Measurements from ENCODE around the gene PPFIA1. TPM values are rescaled to one million over a fixed set of nuclear protein-coding genes. Genes with fewer than 3 reads are reported as not detected.

PPFIA1 gene
- total and polyA plus RNA-seq, 10 of the 15 experiments (the other 5 are each of a cell fraction or from before 2014, with no cell fraction given) = 5.2 to 26.2 (median 15.8) TPM

GRCh38 chr11:70383664-70384565, 113.4 kb downstream of the PPFIA1 start:
- in situ Hi-C loops (cut with MboI) = no loop called here
- Histone ChIP-seq H3K27me3 (replicated peaks in 1 of 2; ENCODE audit: control insufficient read depth in 2 of 2, insufficient read depth in 2 of 2, low read length in 1 of 2) (no peaks in the 10 kb centered on the region), H3K9me3 (replicated peaks; ENCODE audit: control insufficient read depth, insufficient read depth, low read length) (no peaks in the 10 kb centered on the region), H3K27ac (ENCODE audit: control insufficient read depth, insufficient read depth) (no peak overlapping the region), H3K4me3 (no peak overlapping the region), H3K4me1 (ENCODE audit: control insufficient read depth, insufficient read depth, low read length) (no peaks in the 10 kb centered on the region), H3K79me2 (ENCODE audit: control insufficient read depth, insufficient read depth, low read length) (no peaks in the 10 kb centered on the region), H3K4me2 (ENCODE audit: control insufficient read depth, insufficient read depth) (no peak overlapping the region), H2AFZ (ENCODE audit: control insufficient read depth, low read depth, low read length) (no peak overlapping the region), H3K9ac (ENCODE audit: control insufficient read depth, insufficient read depth, low read length) (no peak overlapping the region), H3K36me3 (ENCODE audit: control insufficient read depth in 2 of 2, insufficient read depth in 2 of 2, low read length in 1 of 2) (peaks cover 9 to 12% of the 10 kb centered on the region in 2 experiments), H4K20me1 (ENCODE audit: control insufficient read depth, insufficient read depth) (no peaks in the 10 kb centered on the region)
- ChIA-PET CTCF (no interaction called here), SMC1A (ENCODE audit: uncharacterized antibody, unreplicated experiment) (interaction anchor here (0.8 kb wide), 1 partner anchor 931 kb away, joined by 3 read pairs; no protein-coding TSS in a partner anchor), RAD21 (ENCODE audit: unreplicated experiment) (no interaction called here), POLR2A (interaction anchor here (0.6 kb wide), 1 partner anchor 9 kb away, joined by 6 read pairs; no protein-coding TSS in a partner anchor)
- no peak for DNase-seq (ENCODE audit: low read depth, low spot score)
- WGBS (ENCODE audit: insufficient coverage, insufficient replicate concordance, low lambda C conversion rate, missing lambda C conversion rate) = 91% methylated on average over 11 of the region's 11 CpGs
- no peak for ATAC-seq
- TSS peak; percentile 40 for BruUV-seq (replicated peaks)
- no peak for TF ChIP-seq SIX5 (IDR thresholded peaks at IDR 0.05; ENCODE audit: low read depth, low read length, severe bottlenecking)
- no peak for TF ChIP-seq TAF1 (IDR thresholded peaks at IDR 0.05; ENCODE audit: borderline replicate concordance, low read depth, low read length)
- no peak for FAIRE-seq
- intact Hi-C loops (cut with micrococcal nuclease; ENCODE audit: unreplicated experiment) = no loop called here

DNA sequence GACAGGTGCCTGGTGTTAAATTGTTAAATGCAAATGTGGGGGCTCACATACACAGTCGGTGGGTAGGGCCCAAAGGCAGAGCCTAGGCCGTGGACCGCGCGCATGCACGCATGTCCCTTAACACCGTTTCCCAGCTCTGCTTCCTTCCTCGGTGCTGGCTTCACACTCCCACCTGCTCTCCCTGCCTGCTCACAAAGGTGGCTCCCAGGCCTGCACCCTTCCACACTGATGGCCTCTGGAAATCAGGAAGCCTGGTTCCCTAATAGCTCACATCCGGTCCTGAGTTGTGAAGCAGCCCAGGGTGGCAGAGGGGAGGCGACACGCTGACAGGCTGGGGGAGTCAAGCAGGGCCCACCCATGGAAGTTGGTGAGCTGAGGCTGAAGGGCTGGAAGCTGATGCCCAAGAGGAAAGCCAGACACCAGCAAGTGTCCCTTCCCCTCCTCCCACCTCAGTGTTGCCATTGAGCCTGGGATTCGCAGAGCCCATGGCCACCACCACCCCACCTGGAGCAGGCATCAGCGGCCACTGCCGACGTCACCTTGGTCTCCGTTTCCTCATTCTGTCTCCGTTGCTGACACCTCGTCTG, 114.2 kb downstream of the PPFIA1 start:
- peaks cover 8 to 9% of the 10 kb centered on the region in 2 experiments for H3K36me3 ChIP-seq (ENCODE audit: control insufficient read depth in 2 of 2, insufficient read depth in 2 of 2, low read length in 1 of 2)
- POLR2A ChIA-PET = interaction anchor here (0.6 kb wide), 1 partner anchor 10 kb away, joined by 6 read pairs; no protein-coding TSS in a partner anchor

More for the DNA sequence above, 114.2 kb downstream of the PPFIA1 start:
- Histone ChIP-seq H2AFZ (ENCODE audit: control insufficient read depth, low read depth, low read length) (no peak overlapping the region), H3K9ac (ENCODE audit: control insufficient read depth, insufficient read depth, low read length) (no peak overlapping the region), H3K27me3 (replicated peaks in 1 of 2; ENCODE audit: control insufficient read depth in 2 of 2, insufficient read depth in 2 of 2, low read length in 1 of 2) (no peaks in the 10 kb centered on the region), H3K4me1 (ENCODE audit: control insufficient read depth, insufficient read depth, low read length) (no peaks in the 10 kb centered on the region), H3K9me3 (replicated peaks; ENCODE audit: control insufficient read depth, insufficient read depth, low read length) (no peaks in the 10 kb centered on the region), H3K4me2 (ENCODE audit: control insufficient read depth, insufficient read depth) (no peak overlapping the region), H3K27ac (ENCODE audit: control insufficient read depth, insufficient read depth) (no peak overlapping the region), H4K20me1 (ENCODE audit: control insufficient read depth, insufficient read depth) (no peaks in the 10 kb centered on the region), H3K79me2 (ENCODE audit: control insufficient read depth, insufficient read depth, low read length) (no peaks in the 10 kb centered on the region), H3K4me3 (no peak overlapping the region)
- SMC1A ChIA-PET (ENCODE audit: uncharacterized antibody, unreplicated experiment) = no interaction called here
- in situ Hi-C loops (cut with MboI) = no loop called here
- BruUV-seq (replicated peaks) = no TSS peak
- 94% methylated on average over 17 of the region's 18 CpGs for WGBS (ENCODE audit: insufficient coverage, insufficient replicate concordance, low lambda C conversion rate, missing lambda C conversion rate)
- intact Hi-C loops (cut with micrococcal nuclease; ENCODE audit: unreplicated experiment) = no loop called here
- FAIRE-seq (no peak), ATAC-seq (no peak), DNase-seq (ENCODE audit: low read depth, low spot score) (no peak)
- RAD21 ChIA-PET (ENCODE audit: unreplicated experiment) = no interaction called here
- peak; percentile 42; the same call in 1 of the 2 replicates for TF ChIP-seq POLR2A (IDR thresholded peaks at IDR 0.05; ENCODE audit: low read depth, low read length)
- no peak for TF ChIP-seq PML (IDR thresholded peaks at IDR 0.05; ENCODE audit: low read length)
- CTCF ChIA-PET = no interaction called here

All from GM12878 (cell line).